Activated gamma-delta T cell treated with Interleukin-2 at 50 U/mL for 16 hours (primary cell): Measurements from ENCODE around the gene TRIM59.
"Not testable (repeated sequence)": the region's sequence is repeated elsewhere in the genome, so short reads cannot be mapped to it uniquely, and the experiment has no call there.

ENCODE experiments used
- DNase-seq: peaks from one replicate; pipeline ENCODE4 v3.0.0-alpha.2; 2020

The TRIM59 gene

GRCh38 chr3:160454995-160455394 is 5.4 kb upstream of the TRIM59 start:
- no peak for DNase-seq

GRCh38 chr3:160452251-160452650 is 2.7 kb upstream of the TRIM59 start:
- DNase-seq, result not testable (repeated sequence)

GRCh38 chr3:160451602-160452001 is 2.0 kb upstream of the TRIM59 start:
- DNase-seq, result no peak

GRCh38 chr3:160450846-160451245 is 1.3 kb upstream of the TRIM59 start:
- no peak for DNase-seq

- DNase-seq, result no peak
Measured at GRCh38 chr3:160448845-160449635, 546 bp downstream of the TRIM59 start.

- DNase-seq, result no peak
Measured at GRCh38 chr3:160447544-160447943, 2.0 kb downstream of the TRIM59 start.

GRCh38 chr3:160446522-160447056 is 3.0 kb downstream of the TRIM59 start:
- DNase-seq, result no peak

- no peak for DNase-seq
Measured at GRCh38 chr3:160445854-160446253, 3.7 kb downstream of the TRIM59 start.

GRCh38 chr3:160444411-160444810 is 5.2 kb downstream of the TRIM59 start:
- no peak for DNase-seq

- no peak for DNase-seq
Measured at GRCh38 chr3:160440687-160441086, 8.9 kb downstream of the TRIM59 start.

- no peak for DNase-seq
Measured at GRCh38 chr3:160437083-160437455, 12.5 kb downstream of the TRIM59 start.

GRCh38 chr3:160435747-160436146 is 13.8 kb downstream of the TRIM59 start:
- DNase-seq, result no peak

GRCh38 chr3:160435095-160435494 is 14.5 kb downstream of the TRIM59 start:
- no peak for DNase-seq

- no peak for DNase-seq
Measured at GRCh38 chr3:160434071-160434470, 15.5 kb downstream of the TRIM59 start.

- no peak for DNase-seq
Measured at GRCh38 chr3:160427832-160428424, 21.7 kb downstream of the TRIM59 start.

- no peak for DNase-seq
Measured at GRCh38 chr3:160417311-160417710, 32.3 kb downstream of the TRIM59 start.

- peak; percentile 72 for DNase-seq
Measured at GRCh38 chr3:160413613-160414248, 35.9 kb downstream of the TRIM59 start.

- no peak for DNase-seq
Measured at GRCh38 chr3:160412477-160412876, 37.1 kb downstream of the TRIM59 start.

GRCh38 chr3:160409812-160410610 is 39.6 kb downstream of the TRIM59 start:
- no peak for DNase-seq

- no peak for DNase-seq
Measured at GRCh38 chr3:160403796-160404470, 45.7 kb downstream of the TRIM59 start.

- DNase-seq, result no peak
Measured at GRCh38 chr3:160403028-160403545, 46.5 kb downstream of the TRIM59 start.
